IPS-18c (cell line): ENCODE results near the gene SLC39A7.

ENCODE experiments used
- H3K4me3 ChIP-seq: 2 replicates; pipeline ENCODE4 v1.7.0; 2013; ENCODE audit warnings: low read depth, mild to moderate bottlenecking, low read length, moderate library complexity; ENCODE audit not compliant: insufficient read depth
- H3K9me3 ChIP-seq: one replicate; pipeline ENCODE4 v1.6.1; 2013; ENCODE audit warnings: mild to moderate bottlenecking, low read length, moderate library complexity; ENCODE audit not compliant: control insufficient read depth, insufficient read depth

Gene SLC39A7

DNA sequence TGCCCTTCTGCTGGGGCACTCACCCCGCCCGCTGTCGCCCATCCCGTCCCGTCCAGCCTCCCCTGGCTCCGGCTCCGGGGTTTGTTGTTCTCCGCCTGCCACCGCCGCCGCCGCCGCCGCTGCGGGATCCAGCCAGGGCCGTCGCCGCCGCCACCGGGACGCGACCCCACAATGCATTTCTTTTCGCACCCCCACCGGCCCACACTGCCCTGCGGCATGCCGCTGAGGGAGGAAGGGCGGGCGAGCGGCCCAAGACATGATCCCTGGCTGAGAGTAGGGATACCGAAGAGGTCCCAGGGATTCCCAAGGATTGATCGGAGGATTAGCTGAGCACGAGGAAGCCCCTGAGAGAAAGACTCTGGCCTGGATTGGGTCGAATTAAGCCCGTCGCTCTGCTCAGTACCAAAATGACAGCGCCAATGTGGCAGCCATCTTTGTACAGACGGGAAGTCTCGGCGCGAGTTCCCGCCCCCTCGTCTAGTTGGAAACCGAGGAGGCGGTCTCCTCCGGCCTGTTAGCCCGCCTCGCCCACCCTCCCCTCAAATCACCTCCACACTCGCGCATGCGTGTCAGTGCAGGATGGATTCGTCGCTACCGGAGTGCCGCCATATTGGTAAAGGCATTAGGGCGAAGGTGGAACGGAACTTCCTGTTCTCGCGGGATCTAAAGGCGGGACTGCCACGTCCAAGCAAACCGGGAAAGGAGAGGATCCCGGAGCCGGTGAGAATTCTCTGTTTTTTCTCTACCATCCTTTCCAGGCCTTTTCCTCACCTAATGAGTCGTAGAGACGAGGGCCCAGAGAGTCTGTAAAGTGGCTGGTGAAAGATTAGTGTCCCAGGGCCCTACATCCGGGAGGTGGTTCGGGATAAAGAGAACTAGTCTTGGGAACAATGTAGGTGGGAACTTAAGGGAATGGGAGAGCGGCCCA, at the start of gene SLC39A7, which contains the start of gene RXRB:
TSS of gene SLC39A7 (plus strand) at position 649 of the 928 bp plus-strand sequence. CDS start 379 bp downstream, outside the sequence.
TSS of gene RXRB (minus strand) at position 447 of the 928 bp plus-strand sequence. CDS start at position 258, 189 bp downstream.
- Histone ChIP-seq H3K9me3 (no peaks in the 10 kb centered on the region), H3K4me3 (peak within 1 kb of the TSS; percentile 70)

DNA sequence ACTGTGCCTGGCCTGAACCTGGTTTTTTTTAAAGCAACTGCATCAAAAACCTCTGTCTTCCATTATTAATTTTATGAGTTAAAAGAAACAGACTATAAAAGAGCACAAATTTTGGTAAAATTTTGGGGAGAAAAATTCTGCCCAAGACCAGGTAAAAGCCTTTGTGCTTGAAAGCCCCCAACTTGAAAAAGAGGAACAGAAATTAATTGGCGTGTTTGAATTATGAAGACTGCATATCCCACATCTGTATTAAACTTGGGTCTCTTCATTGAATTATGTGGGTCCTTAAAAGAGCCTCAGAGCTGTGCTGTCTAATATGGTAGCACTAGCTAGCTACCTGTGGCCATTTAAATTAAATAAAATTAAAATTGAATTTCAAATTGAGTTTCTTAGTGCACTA, 49.6 kb upstream of the SLC39A7 start:
- peaks cover 4% of the 10 kb centered on the region for H3K9me3 ChIP-seq
- H3K4me3 ChIP-seq, result no peak overlapping the region

GRCh38 chr6:33154349-33154748, 46.3 kb upstream of the SLC39A7 start:
- no peak overlapping the region for H3K4me3 ChIP-seq

DNA sequence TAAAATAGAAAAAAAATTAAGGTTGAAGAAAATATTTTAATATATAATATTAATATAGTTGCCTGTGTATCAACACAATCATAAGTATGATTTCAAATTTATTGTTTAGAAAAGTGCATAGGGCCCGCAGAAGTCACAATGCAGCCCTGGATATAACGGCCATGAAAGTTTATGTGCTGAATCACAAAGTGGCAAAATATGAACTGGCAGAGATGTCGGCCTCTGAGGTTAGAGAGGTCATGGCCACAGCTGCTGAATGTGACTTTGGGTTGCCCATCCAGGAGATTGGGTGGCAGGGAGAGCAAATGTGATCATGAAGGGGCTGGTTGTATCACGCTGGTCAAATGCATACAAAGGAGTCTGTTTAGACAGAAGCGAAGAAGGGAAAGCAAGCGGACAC, 44.1 kb upstream of the SLC39A7 start:
- Histone ChIP-seq H3K4me3 (no peak overlapping the region; the same call in 1 of the 2 replicates), H3K9me3 (peaks cover 4% of the 10 kb centered on the region)

More at GRCh38 chr6:33154349-33154748, 46.3 kb upstream of the SLC39A7 start:
- H3K9me3 ChIP-seq, result peaks cover 4% of the 10 kb centered on the region

GRCh38 chr6:33156964-33157363, 43.7 kb upstream of the SLC39A7 start:
- H3K9me3 ChIP-seq, result peaks cover 4% of the 10 kb centered on the region
- no peak overlapping the region; the same call in 1 of the 2 replicates for H3K4me3 ChIP-seq

- Histone ChIP-seq H3K4me3 (no peak overlapping the region), H3K9me3 (no peaks in the 10 kb centered on the region)
Observed at GRCh38 chr6:33160096-33160495, 40.6 kb upstream of the SLC39A7 start.

- Histone ChIP-seq H3K4me3 (no peak overlapping the region), H3K9me3 (no peaks in the 10 kb centered on the region)
Observed at GRCh38 chr6:33160728-33161344, 39.8 kb upstream of the SLC39A7 start.

- peak overlapping the region; percentile 60 for H3K4me3 ChIP-seq
- no peaks in the 10 kb centered on the region for H3K9me3 ChIP-seq
Observed at GRCh38 chr6:33161354-33162331, 39.0 kb upstream of the SLC39A7 start.

GRCh38 chr6:33163540-33163939, 37.1 kb upstream of the SLC39A7 start:
- Histone ChIP-seq H3K9me3 (no peaks in the 10 kb centered on the region), H3K4me3 (no peak overlapping the region)

DNA sequence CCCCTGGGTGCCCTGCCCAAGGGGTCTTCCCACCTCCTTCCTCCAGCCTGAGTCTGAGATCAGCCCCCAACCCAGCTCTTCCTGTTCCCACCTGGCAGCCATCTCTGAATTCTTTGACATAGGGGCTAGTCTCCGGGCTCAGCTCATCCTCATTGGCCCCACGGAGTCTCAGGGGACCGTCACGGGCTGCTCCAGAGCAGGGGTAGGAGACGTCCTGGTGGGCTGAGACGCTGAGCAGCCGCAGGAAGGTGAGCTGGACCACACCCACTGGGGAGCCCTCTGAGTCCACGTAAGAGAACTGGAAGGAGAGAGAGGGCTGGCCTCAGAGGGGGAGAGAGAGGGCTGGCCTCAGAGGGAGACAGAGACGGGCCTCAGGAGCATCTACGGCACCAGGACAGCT, 36.5 kb upstream of the SLC39A7 start:
- no peaks in the 10 kb centered on the region for H3K9me3 ChIP-seq
- H3K4me3 ChIP-seq, result no peak overlapping the region

DNA sequence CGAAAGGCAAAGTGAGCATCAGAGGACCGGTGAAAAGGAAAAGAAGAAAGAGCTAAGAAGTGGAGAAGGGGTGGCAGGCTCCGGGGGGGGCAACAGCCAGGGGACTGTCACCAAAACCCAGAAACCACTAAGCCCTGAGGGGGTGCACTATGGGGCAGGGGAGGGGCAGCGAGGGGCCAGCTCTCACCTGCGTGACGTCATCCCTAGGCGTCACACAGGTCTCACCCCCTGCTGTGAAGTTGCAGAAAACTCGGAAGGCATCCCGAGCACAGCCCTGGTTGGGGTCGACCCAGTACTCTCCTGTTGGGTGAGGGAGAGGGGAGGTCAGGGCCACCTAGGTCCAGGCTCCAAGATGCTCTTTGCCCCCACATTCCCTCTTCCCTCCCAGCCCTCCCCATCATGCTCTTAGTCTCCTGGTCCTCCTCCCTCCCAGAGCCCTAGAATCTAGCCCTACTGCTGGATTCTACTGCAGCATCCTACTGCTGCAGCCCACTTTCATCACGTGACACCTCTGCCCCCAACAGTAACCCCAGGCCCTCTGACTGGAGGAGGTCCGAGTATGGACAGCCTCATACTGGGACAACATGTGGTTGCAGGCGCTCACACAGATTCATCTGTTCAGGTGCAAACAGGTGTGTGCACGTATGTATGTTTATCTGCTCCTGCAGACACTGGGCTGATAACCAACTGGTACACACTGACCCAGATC, 35.8 kb upstream of the SLC39A7 start:
- H3K4me3 ChIP-seq, result no peak overlapping the region

DNA sequence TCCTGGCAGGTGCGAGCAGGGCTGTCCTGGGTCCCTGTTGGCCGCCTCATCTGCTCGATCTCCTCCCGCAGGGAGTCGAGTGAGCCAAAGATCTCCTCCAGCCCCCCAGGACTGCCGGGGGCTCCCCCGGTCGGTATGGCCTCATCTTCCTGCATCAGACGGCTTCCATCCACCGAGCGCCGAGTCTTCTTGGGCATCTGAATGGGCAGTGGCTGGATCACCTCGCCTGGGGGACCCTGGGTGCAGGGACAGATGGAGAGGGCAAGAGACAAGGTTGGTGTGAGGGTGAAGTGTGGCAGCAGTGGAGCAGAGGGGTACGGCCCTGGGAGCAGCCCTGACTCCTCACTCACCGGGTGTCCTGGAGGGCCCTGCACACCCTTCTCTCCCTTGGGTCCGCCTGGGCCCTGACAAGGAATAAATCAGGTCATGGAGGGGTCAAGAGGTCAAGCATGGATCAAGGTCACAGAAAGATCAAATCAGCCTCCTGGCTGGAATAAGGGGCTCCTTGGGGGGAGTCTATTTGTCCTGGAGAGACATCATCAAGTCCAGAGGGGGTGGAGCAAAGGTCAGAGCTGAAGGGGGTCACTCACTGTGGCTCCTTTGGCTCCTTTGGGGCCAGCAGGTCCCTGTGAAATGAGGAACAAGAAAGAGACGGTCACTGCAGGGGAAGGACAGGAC, 34.9 kb upstream of the SLC39A7 start:
- no peak overlapping the region for H3K4me3 ChIP-seq
- no peaks in the 10 kb centered on the region for H3K9me3 ChIP-seq

More for the DNA sequence above, 35.8 kb upstream of the SLC39A7 start:
- H3K9me3 ChIP-seq, result no peaks in the 10 kb centered on the region

- H3K4me3 ChIP-seq, result no peak overlapping the region
- H3K9me3 ChIP-seq, result no peaks in the 10 kb centered on the region
Observed at GRCh38 chr6:33166363-33166762, 34.3 kb upstream of the SLC39A7 start.

- no peak overlapping the region for H3K4me3 ChIP-seq
- H3K9me3 ChIP-seq, result no peaks in the 10 kb centered on the region
Observed at GRCh38 chr6:33166811-33167210, 33.9 kb upstream of the SLC39A7 start.

DNA sequence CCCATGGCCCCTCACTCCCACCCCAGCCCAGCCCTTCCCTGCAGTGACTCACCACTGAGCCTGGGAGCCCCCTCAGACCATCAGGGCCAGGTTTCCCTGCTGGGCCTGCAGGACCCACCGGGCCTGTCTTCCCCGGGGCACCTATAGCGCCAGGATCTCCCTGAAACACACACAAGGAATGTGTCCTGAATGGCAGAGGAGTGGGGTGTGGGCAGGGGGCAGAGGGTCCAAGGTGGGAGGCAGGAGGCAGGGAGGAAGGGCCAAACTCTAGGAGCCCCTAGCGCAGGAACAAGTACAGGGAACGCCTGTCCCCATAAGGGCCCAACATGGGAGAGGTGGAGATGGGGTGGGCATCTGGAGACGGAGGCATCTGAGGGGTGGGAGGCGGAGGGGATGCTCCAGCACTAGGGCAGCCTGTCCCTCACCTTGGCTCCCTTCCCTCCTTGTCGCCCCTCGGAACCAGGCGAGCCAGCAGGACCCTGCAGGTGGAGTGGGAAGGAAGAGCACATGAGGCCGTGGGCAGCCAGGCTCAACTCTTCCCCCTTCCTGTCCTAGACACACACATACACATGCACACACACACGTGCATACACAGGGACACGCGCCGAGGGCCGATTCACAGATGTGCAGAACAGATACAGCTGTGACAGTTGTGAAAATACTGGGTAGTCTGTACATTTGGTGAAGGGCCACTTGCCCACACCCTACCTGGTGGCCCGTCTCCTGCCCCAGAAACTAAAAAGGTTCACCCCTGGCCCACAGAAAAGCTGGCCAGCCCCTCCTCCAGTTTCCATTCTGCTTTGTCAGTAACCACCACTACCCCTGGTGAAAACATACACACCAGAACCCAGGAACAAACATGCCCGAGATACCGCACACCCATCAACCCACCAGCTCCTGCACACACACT, 33.0 kb upstream of the SLC39A7 start:
- Histone ChIP-seq H3K9me3 (no peaks in the 10 kb centered on the region), H3K4me3 (no peak overlapping the region)
